Testis (tissue), 2 donors: ENCODE results near the gene CCDC144A.

Experiments used
- POLR2A ChIP-seq: fragments of 450-650 bp; IDR thresholded peaks from one replicate; pipeline ENCODE4 v1.6.1; 2017; ENCODE audit warnings: antibody characterized with exemption, mild to moderate bottlenecking, moderate library complexity
- TF ChIP-seq, protein P1 (sequence below), 3 experiments: fragments of 450-650 bp in 2 of 3; fragments of 200-600 bp in 1 of 3; sonication (generic) in 1 of 3; IDR thresholded peaks; one replicate each; pipeline ENCODE4 v1.5.1; 2016 to 2019; ENCODE audit warnings: antibody characterized with exemption in 3 of 3, mild to moderate bottlenecking in 2 of 3, moderate library complexity in 1 of 3

- TF ChIP-seq, protein P1, sequence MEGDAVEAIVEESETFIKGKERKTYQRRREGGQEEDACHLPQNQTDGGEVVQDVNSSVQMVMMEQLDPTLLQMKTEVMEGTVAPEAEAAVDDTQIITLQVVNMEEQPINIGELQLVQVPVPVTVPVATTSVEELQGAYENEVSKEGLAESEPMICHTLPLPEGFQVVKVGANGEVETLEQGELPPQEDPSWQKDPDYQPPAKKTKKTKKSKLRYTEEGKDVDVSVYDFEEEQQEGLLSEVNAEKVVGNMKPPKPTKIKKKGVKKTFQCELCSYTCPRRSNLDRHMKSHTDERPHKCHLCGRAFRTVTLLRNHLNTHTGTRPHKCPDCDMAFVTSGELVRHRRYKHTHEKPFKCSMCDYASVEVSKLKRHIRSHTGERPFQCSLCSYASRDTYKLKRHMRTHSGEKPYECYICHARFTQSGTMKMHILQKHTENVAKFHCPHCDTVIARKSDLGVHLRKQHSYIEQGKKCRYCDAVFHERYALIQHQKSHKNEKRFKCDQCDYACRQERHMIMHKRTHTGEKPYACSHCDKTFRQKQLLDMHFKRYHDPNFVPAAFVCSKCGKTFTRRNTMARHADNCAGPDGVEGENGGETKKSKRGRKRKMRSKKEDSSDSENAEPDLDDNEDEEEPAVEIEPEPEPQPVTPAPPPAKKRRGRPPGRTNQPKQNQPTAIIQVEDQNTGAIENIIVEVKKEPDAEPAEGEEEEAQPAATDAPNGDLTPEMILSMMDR (IDR thresholded peaks at IDR 0.05), result no peak
- no peak for TF ChIP-seq POLR2A
Measured at GRCh38 chr17:16676676-16677268, 13.3 kb upstream of the CCDC144A start.
